Measurements from ENCODE around the gene CLTCL1.

The CLTCL1 gene

GRCh38 chr22:19275104-19275503 is 16.4 kb downstream of the CLTCL1 start:
- Histone ChIP-seq H3K4me1 (no peaks in the 10 kb centered on the region), H3K27me3 (ENCODE audit: control insufficient read depth, insufficient read depth, low read length) (no peaks in the 10 kb centered on the region), H3K36me3 (ENCODE audit: control insufficient read depth, insufficient read depth, low read length) (no peaks in the 10 kb centered on the region), H3K9ac (no peak overlapping the region), H2AFZ (no peak overlapping the region), H3K27ac (no peak overlapping the region), H3K9me3 (ENCODE audit: control insufficient read depth, low read length) (no peaks in the 10 kb centered on the region), H3K79me2 (no peaks in the 10 kb centered on the region), H3K4me3 (ENCODE audit: low read depth, low read length) (no peak overlapping the region), H3K4me2 (ENCODE audit: low read length) (no peak overlapping the region)
- TF ChIP-seq CTCF (IDR thresholded peaks at IDR 0.05): no peak

GRCh38 chr22:19271856-19272535 is 19.5 kb downstream of the CLTCL1 start:
- H3K4me2 ChIP-seq (ENCODE audit: low read length): no peak overlapping the region
- H3K79me2 ChIP-seq: no peaks in the 10 kb centered on the region
- no peak overlapping the region for H2AFZ ChIP-seq
- no peak overlapping the region for H3K27ac ChIP-seq
- H3K27me3 ChIP-seq (ENCODE audit: control insufficient read depth, insufficient read depth, low read length): no peaks in the 10 kb centered on the region
- H3K9me3 ChIP-seq (ENCODE audit: control insufficient read depth, low read length): no peaks in the 10 kb centered on the region
- no peaks in the 10 kb centered on the region for H3K4me1 ChIP-seq
- no peak overlapping the region for H3K9ac ChIP-seq
- H3K36me3 ChIP-seq (ENCODE audit: control insufficient read depth, insufficient read depth, low read length): no peaks in the 10 kb centered on the region
- H3K4me3 ChIP-seq (ENCODE audit: low read depth, low read length): no peak overlapping the region
- TF ChIP-seq CTCF (IDR thresholded peaks at IDR 0.05): no peak

- no peak for TF ChIP-seq CTCF (IDR thresholded peaks at IDR 0.05)
These were observed 20.2 kb downstream of the CLTCL1 start for GRCh38 chr22:19271273-19271855.

GRCh38 chr22:19270873-19271272 is 20.6 kb downstream of the CLTCL1 start:
- Histone ChIP-seq H2AFZ (no peak overlapping the region), H3K9ac (no peak overlapping the region), H3K9me3 (ENCODE audit: control insufficient read depth, low read length) (no peaks in the 10 kb centered on the region), H3K4me3 (ENCODE audit: low read depth, low read length) (no peak overlapping the region), H3K27me3 (ENCODE audit: control insufficient read depth, insufficient read depth, low read length) (no peaks in the 10 kb centered on the region), H3K4me2 (ENCODE audit: low read length) (no peak overlapping the region), H3K79me2 (no peaks in the 10 kb centered on the region), H3K36me3 (ENCODE audit: control insufficient read depth, insufficient read depth, low read length) (no peaks in the 10 kb centered on the region), H3K27ac (no peak overlapping the region), H3K4me1 (no peaks in the 10 kb centered on the region)
- no peak for TF ChIP-seq CTCF (IDR thresholded peaks at IDR 0.05)

More at GRCh38 chr22:19271273-19271855, 20.2 kb downstream of the CLTCL1 start:
- Histone ChIP-seq H3K9ac (no peak overlapping the region), H3K27me3 (ENCODE audit: control insufficient read depth, insufficient read depth, low read length) (no peaks in the 10 kb centered on the region), H3K4me3 (ENCODE audit: low read depth, low read length) (no peak overlapping the region), H3K4me1 (no peaks in the 10 kb centered on the region), H3K79me2 (no peaks in the 10 kb centered on the region), H2AFZ (no peak overlapping the region), H3K9me3 (ENCODE audit: control insufficient read depth, low read length) (no peaks in the 10 kb centered on the region), H3K36me3 (ENCODE audit: control insufficient read depth, insufficient read depth, low read length) (no peaks in the 10 kb centered on the region), H3K4me2 (ENCODE audit: low read length) (no peak overlapping the region), H3K27ac (no peak overlapping the region)
